Naive B cell (primary cell): ENCODE results near the gene ARMH2. TPM values are rescaled to one million over a fixed set of nuclear protein-coding genes. Genes with fewer than 3 reads are reported as not detected.
"Not testable (repeated sequence)": the region's sequence is repeated elsewhere in the genome, so short reads cannot be mapped to it uniquely, and the experiment has no call there.

Experiments used
- ATAC-seq, 2 donors: fragments of 150-1000 bp; cut with Tn5 transposase; 2 replicates each; pipeline ENCODE4 v1.10.0; 2021; ENCODE audit warnings: low read depth in 2 of 2, mild to moderate bottlenecking in 2 of 2, moderate library complexity in 2 of 2
- DNase-seq: peaks from one replicate; pipeline ENCODE4 v3.0.0; 2022
- H3K27ac Mint-ChIP-seq, 6 donors: one replicate each; pipeline ENCODE4 v1.8.0; 2020 to 2022; ENCODE audit warnings: mild to moderate bottlenecking in 6 of 6, mixed read lengths in 6 of 6, moderate library complexity in 5 of 6, inconsistent platforms in 2 of 6
- H3K27me3 Mint-ChIP-seq, 3 donors: one replicate each; pipeline ENCODE4 v1.8.0; 2021 to 2022; ENCODE audit warnings: mixed read lengths in 3 of 3, mild to moderate bottlenecking in 1 of 3
- H3K36me3 Mint-ChIP-seq, 2 donors: one replicate each; pipeline ENCODE4 v1.8.0; 2020 to 2022; ENCODE audit warnings: mixed read lengths in 2 of 2, inconsistent platforms in 1 of 2, mild to moderate bottlenecking in 1 of 2
- H3K4me1 Mint-ChIP-seq, 3 donors: one replicate each; pipeline ENCODE4 v1.8.0; 2020 to 2022; ENCODE audit warnings: mixed read lengths in 3 of 3, inconsistent platforms in 1 of 3, mild to moderate bottlenecking in 1 of 3, moderate library complexity in 1 of 3
- H3K4me3 Mint-ChIP-seq, 8 donors: one replicate each; pipeline ENCODE4 v1.8.0; 2020 to 2022; ENCODE audit warnings: mild to moderate bottlenecking in 8 of 8, mixed read lengths in 8 of 8, moderate library complexity in 8 of 8, inconsistent platforms in 2 of 8
- H3K9me3 Mint-ChIP-seq, 7 donors: one replicate each; pipeline ENCODE4 v1.8.0; 2020 to 2022; ENCODE audit warnings: mixed read lengths in 7 of 7, mild to moderate bottlenecking in 5 of 7, inconsistent platforms in 2 of 7, moderate library complexity in 1 of 7
- polyA plus RNA-seq, 6 donors: library from polyadenylated mRNA; unstranded; fragments of 300-500 nt; fragmentation: Illumina TruSeq; gene quantifications; one replicate each; pipeline ENCODE4 v1.2.3, GENCODE V29; 2021; ENCODE audit warnings: low read depth in 6 of 6

The ARMH2 gene
- polyA plus RNA-seq, 6 donors from 2014 or later, result 0.44 to 0.50 TPM; not detected in 4

GRCh38 chr6:24754378-24754777 is 44.3 kb downstream of the ARMH2 start:
- not testable (repeated sequence) for H3K36me3 Mint-ChIP-seq, H3K27ac Mint-ChIP-seq, DNase-seq, ATAC-seq, H3K9me3 Mint-ChIP-seq, H3K27me3 Mint-ChIP-seq, H3K4me3 Mint-ChIP-seq, H3K4me1 Mint-ChIP-seq

- Mint-ChIP-seq H3K27ac (no peak overlapping the region), H3K4me1 (peaks cover 7 to 12% (median 9%) of the 10 kb centered on the region in 3 donors), H3K9me3 (peaks cover 0 to 2% (median 0%) of the 10 kb centered on the region in 7 donors), H3K36me3 (no peaks in the 10 kb centered on the region), H3K27me3 (no peaks in the 10 kb centered on the region), H3K4me3 (no peak overlapping the region)
- DNase-seq, result no peak
- no peak for ATAC-seq
These were observed 45.2 kb downstream of the ARMH2 start for GRCh38 chr6:24753545-24753944.

GRCh38 chr6:24752917-24753492 is 45.7 kb downstream of the ARMH2 start:
- H3K27ac Mint-ChIP-seq, result no peak overlapping the region
- peaks cover 7 to 12% (median 9%) of the 10 kb centered on the region in 3 donors for H3K4me1 Mint-ChIP-seq
- ATAC-seq (no peak), DNase-seq (no peak)
- no peak overlapping the region for H3K4me3 Mint-ChIP-seq
- no peaks in the 10 kb centered on the region for H3K36me3 Mint-ChIP-seq
- no peaks in the 10 kb centered on the region for H3K27me3 Mint-ChIP-seq
- H3K9me3 Mint-ChIP-seq, result peaks cover 0 to 2% (median 0%) of the 10 kb centered on the region in 7 donors

GRCh38 chr6:24752503-24752902 is 46.2 kb downstream of the ARMH2 start:
- Mint-ChIP-seq H3K27ac (no peak overlapping the region), H3K36me3 (no peaks in the 10 kb centered on the region), H3K4me1 (peaks cover 7 to 12% (median 9%) of the 10 kb centered on the region in 3 donors), H3K27me3 (no peaks in the 10 kb centered on the region), H3K4me3 (no peak overlapping the region), H3K9me3 (peaks cover 0 to 2% (median 0%) of the 10 kb centered on the region in 7 donors)
- no peak for DNase-seq
- no peak for ATAC-seq

- H3K9me3 Mint-ChIP-seq, H3K27me3 Mint-ChIP-seq, ATAC-seq: not testable (repeated sequence)
These were observed 47.8 kb downstream of the ARMH2 start for GRCh38 chr6:24750878-24751277.

GRCh38 chr6:24749297-24749696 is 49.4 kb downstream of the ARMH2 start:
- Mint-ChIP-seq H3K36me3 (no peaks in the 10 kb centered on the region), H3K27me3 (no peaks in the 10 kb centered on the region), H3K27ac (peak overlapping the region; percentile 6 to 93 (median 72)), H3K4me3 (peak overlapping the region in 3 of 8 donors; percentile 25 to 72 (median 37)), H3K9me3 (peaks cover 0 to 2% (median 0%) of the 10 kb centered on the region in 7 donors), H3K4me1 (peaks cover 19 to 25% (median 20%) of the 10 kb centered on the region in 3 donors)
- DNase-seq (no peak), ATAC-seq (no peak)

More at GRCh38 chr6:24750878-24751277, 47.8 kb downstream of the ARMH2 start:
- H3K4me1 Mint-ChIP-seq, result peaks cover 7 to 14% (median 9%) of the 10 kb centered on the region in 3 donors
- not testable (repeated sequence) for DNase-seq, H3K4me3 Mint-ChIP-seq, H3K36me3 Mint-ChIP-seq
- peak overlapping the region in 1 of 6 donors; percentile 2 for H3K27ac Mint-ChIP-seq

Other genes starting within 250 kb of the ARMH2 start
- under 1 TPM in 3 of 6 donors, not detected in 3; 0.21 to 0.38 (median 0.24) TPM for gene KIAA0319, start 152.7 kb downstream of the ARMH2 start, polyA plus RNA-seq
- 10 to 100 TPM; 14.9 to 48.7 (median 32.0) TPM for gene TDP2, start 132.0 kb downstream of the ARMH2 start, polyA plus RNA-seq
- gene ACOT13, start 131.8 kb downstream of the ARMH2 start, polyA plus RNA-seq, result 10 to 100 TPM in 1 of 6 donors, 1 to 10 TPM in 5; 4.0 to 10.8 (median 9.1) TPM
- 100 to 1,000 TPM; 100 to 145 (median 120) TPM for gene C6orf62, start 79.8 kb downstream of the ARMH2 start, polyA plus RNA-seq
- gene GMNN, start 24.0 kb downstream of the ARMH2 start, polyA plus RNA-seq, result 1 to 10 TPM; 2.9 to 8.3 (median 4.2) TPM
- 100 to 1,000 TPM; 464 to 666 (median 484) TPM for gene RIPOR2, start 137.0 kb upstream of the ARMH2 start, polyA plus RNA-seq